Muscle of arm (tissue), 12 donors: ENCODE data around the gene UBA5. TPM values are rescaled to one million over a fixed set of nuclear protein-coding genes. Genes with fewer than 3 reads are reported as not detected.

Experiments used
- DNase-seq: peaks from one replicate; pipeline ENCODE4 v3.0.0-alpha.2; 2013
- polyA plus RNA-seq, 12 donors: library from polyadenylated mRNA; unstranded; fragments of 120-200 nt; gene quantifications; one replicate each; pipeline ENCODE4 v1.2.1, GENCODE V29; 2013; ENCODE audit not compliant: insufficient read length in 12 of 12

The UBA5 gene
- polyA plus RNA-seq, 12 donors: 21.3 to 49.0 (median 38.5) TPM; not detected in 1

- DNase-seq: no peak
Observed at GRCh38 chr3:132650153-132650552, 10.0 kb upstream of the UBA5 start.

- DNase-seq: peak; percentile 7
Observed at GRCh38 chr3:132652640-132653270, 7.4 kb upstream of the UBA5 start.

GRCh38 chr3:132654190-132654589, 5.9 kb upstream of the UBA5 start:
- no peak for DNase-seq

DNA sequence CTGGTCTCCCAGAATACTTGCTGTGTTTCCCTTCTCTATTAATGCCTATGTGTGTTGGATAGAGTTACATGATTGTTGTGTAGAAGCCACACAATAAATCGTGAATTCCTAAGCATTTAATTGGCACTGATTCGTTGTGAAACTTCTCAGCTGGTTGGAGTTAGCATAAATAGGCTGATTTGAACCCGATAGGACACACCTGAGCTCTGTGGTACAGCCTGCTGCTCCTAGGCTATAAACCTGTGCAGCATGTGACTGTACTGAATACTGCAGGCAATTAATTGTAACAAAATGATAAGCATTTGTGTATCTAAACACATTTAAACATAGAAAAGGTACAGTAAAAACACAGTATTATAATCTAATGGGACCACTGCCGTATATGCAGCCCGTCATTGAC, 5.4 kb upstream of the UBA5 start:
- DNase-seq: no peak

DNA sequence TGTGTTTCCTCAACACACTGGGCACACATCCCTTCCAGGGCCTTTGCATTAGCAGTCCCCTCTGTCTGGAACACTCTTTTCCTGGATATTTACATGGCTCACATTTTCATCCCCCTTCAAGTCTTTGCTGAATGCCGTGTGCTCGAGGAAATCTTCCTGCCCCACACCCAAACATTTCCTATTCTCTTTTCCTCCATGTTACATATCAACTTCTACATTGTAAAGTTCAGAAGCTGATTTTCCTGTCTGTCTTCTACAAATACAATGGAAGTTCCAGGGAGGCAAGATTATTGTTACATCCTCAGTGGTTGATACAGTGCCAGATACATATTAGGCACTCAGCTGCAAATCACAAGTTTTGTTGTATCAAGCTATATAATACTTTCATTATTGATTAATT, 4.7 kb upstream of the UBA5 start:
- DNase-seq: no peak

DNA sequence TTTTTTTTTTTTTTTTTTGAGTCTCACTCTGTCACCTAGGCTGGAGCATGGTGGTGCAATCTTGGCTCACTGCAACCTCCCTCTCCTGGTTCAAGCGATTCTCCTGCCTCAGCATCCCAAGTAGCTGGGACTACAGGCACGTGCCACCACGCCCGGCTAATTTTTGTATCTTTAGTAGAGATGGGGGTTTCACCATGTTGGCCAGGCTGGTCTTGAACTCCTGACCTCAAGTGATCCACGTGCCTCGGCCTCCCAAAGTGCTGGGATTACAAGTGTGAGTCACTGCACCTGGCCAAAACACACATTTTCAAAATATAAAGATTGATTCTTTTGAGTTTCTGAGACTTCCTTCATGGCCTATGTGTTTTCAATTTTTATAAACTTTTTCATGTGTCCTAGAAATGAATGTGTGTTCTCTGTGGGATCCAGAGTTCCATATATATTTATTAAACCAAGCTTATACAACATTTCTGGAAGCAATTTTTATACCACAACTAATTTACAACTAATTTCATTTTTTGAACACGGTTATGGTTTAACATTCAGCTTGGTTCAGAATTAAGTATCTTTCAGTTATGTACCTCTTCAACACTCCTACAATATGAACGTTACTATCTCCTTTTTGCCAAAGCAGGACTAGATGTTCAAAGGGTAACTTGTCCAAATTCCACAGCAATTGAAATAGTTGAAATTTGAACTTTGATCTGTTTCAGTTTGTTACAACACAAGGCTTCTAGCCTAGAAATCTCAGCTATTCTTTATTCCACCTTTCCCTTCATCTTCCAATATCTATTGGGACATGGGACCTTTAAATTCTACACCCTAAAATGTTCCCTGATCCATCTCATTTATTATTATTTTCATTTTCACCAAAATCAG, 2.0 kb upstream of the UBA5 start:
- DNase-seq: no peak

- no peak for DNase-seq
Observed at GRCh38 chr3:132659000-132659364, 1.1 kb upstream of the UBA5 start.

DNA sequence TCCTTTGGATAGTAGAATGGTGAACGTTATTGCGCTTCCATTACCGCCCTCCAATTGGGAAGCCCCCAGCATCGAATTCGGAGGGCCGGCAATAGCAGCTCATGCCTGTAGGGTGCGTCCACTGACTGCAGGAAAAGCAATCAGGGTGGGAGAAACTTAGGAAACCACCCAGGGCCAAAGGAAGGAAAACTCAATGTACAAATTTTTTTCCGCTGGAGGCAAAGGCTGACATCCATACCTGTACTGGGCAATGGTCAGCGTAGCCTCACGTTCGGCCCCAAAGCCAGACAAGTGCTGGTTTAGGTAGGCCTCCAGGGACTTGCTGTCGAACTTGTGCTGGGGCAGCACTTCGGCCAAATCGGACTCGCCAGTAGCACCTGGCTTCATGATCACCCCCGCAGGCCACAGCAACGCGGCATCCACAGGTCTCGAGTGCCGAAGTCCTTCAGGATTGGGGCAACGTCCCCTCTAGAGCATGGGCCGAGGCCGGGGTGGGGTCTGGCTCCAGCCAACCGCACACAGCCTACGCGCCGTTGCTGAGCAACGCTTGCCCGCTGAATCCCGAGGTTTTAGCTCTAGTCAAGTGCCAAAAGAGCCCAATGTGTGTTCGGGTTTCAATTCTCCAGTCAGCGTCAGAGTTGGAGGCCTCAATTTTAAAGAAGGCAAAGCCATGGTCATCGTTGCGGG, 621 bp upstream of the UBA5 start, which contains the start of gene ACAD11:
TSS of gene ACAD11 (minus strand) at position 445 of the 687 bp plus-strand sequence. CDS start at position 387, 58 bp downstream.
- DNase-seq: peak; percentile 83

DNA sequence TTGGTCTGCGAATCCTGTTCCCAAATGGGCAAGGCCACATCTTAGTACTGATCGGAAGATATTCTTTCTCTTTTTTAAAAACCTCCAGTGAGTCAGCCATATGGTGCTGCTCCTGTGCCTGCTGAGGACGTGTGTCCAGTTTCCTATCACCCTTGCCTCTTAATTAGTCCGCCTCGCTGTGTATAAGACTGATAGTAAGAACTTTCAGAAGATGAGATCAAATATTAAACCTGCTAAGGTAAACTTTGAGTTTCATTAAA, 612 bp downstream of the UBA5 start:
- DNase-seq: no peak

DNA sequence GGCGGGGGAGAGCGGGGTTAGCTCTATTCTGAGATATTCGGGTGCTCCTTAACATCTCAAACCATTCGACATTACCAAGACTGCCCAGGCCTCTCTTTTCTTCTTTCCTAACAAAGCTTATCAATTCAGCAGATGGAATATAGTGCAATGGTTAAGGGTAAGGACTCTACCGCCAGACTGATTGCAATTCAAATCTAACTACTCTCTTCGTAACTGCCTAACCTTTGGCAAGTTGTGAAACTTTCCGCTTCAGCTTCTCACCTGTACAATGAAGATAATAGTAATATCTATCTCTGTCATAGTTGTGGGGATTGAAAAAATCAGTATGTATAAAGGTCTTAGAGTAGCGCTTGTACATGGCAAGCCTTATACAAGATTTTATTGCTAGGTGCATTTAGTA, 972 bp downstream of the UBA5 start:
- no peak for DNase-seq

DNA sequence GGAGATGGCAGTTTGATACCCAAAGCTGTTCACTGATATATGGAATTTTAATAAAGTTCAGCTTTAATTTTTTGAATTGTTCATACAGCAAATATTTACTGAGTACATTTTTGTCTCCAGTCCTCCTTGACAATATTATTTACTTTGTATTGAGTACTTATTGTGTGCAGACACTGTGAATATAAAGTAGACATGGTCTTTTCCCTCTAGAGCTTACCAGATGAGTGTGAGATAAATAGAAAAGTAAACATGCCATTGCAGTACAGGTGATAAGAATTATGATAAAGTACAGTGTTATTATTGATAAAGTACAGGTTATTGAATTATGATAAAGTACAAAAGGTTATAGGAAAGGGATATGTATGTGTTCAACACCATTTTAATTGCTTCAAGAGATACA, 2.1 kb downstream of the UBA5 start:
- no peak for DNase-seq

- DNase-seq: no peak
Observed at GRCh38 chr3:132665230-132665745, 5.2 kb downstream of the UBA5 start.

DNA sequence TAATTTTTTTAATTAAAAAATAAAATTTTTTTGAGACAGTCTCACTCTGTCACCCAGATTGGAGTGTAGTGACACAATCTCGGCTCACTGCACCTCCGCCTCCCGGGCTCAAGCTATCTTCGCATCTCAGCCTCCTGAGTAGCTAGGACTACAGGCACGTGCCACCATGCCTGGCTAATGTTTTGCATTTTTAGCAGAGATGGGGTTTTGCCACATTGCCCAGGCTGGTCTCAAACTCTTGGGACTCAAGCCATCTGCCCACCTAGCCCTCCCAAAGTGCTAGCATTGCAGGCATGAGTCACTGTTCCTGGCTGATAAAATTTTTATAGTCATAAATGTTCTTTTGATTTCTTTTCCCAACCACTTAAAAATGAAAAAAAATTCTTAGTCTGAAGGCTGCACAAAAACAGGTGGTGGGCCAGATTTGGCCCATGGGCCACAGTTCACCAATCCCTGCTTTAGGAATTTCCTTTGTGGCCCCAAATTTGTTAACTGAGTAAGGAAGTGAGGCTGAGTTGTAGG, 9.2 kb downstream of the UBA5 start:
- no peak for DNase-seq

GRCh38 chr3:132675408-132675807, 15.3 kb downstream of the UBA5 start:
- DNase-seq: no peak

DNA sequence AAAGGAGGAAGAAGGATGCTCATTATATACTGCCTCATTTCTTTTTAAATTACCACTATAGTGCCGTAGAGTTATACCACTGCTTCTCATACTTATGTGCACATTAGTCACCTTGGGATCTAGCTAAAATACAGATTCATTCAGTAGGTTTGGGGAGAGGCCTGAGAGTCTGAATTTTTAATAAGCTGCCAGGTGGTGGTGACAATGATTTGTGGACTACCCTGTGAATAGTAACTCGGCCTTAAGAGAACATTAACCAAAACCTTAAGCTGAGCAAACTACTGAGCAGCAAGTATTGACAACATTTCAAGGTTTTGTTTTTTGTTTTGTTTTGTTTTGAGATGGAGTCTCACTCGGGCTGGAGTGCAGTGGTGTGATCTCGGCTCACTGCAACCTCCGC, 19.8 kb downstream of the UBA5 start:
- no peak for DNase-seq

DNA sequence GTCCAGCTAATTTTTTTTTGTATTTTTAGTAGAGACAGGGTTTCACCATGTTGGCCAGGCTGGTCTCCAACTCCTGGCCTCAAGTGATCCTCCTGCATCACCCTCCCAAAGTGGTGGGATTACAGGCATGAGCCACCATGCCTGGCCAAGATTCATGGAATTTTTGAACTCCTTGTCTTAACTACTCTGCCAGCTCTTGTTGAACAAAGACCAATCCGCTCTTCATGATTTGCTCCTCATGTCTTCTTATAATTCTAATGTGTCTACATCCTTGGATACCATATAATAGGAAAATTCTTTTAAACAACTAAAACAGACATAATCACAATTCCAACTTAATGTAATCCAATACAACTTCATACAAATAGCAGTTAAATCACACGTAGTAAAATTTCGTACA, 21.3 kb downstream of the UBA5 start:
- DNase-seq: peak; percentile 42

GRCh38 chr3:132682201-132682600, 22.1 kb downstream of the UBA5 start:
- DNase-seq: peak; percentile 36

- DNase-seq: no peak
Observed at GRCh38 chr3:132690040-132690439, 29.9 kb downstream of the UBA5 start.

- no peak for DNase-seq
Observed at GRCh38 chr3:132694991-132695390, 34.9 kb downstream of the UBA5 start.

DNA sequence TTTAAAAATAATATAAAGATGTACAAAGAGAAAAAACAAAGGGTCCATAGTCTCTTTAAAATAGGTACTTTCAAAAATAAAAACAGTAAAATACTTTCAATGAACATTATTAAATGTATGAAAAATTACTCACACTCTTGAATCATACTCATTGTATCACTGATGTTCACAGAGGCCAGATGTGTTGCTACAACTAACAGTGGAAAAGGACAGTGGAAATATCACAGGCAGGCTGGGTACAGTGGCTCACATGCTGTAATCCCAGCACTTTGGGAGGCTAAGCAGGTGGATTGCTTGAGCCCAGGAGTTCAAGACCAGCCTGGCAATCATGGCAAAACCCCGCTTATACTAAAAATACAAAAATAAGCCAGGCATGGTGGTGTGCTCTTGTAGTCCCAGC, 35.3 kb downstream of the UBA5 start:
- no peak for DNase-seq

- no peak for DNase-seq
Observed at GRCh38 chr3:132703733-132704132, 43.6 kb downstream of the UBA5 start.

- DNase-seq: no peak
Observed at GRCh38 chr3:132709761-132710160, 49.6 kb downstream of the UBA5 start.

GRCh38 chr3:132710311-132710710, 50.2 kb downstream of the UBA5 start:
- DNase-seq: no peak
